ENCODE data around the gene EIPR1. TPM values are rescaled to one million over a fixed set of nuclear protein-coding genes. Genes with fewer than 3 reads are reported as not detected.

EIPR1 gene
- total and polyA plus RNA-seq, 2 donors from 2014 or later, result 28.2 to 37.8 TPM

- Histone ChIP-seq H3K27me3 (ENCODE audit: control insufficient read depth, insufficient read depth, low read length) (no peaks in the 10 kb centered on the region), H3K9me3 (ENCODE audit: control insufficient read depth in 2 of 3, insufficient read depth in 1 of 3, low read length in 3 of 3) (no peaks in the 10 kb centered on the region), H3K4me3 (ENCODE audit: low read length in 3 of 3) (no peak overlapping the region), H3K27ac (ENCODE audit: low read depth in 2 of 2, low read length in 2 of 2) (no peak overlapping the region), H3K36me3 (ENCODE audit: control insufficient read depth in 2 of 3, insufficient read depth in 3 of 3, low read length in 3 of 3) (no peaks in the 10 kb centered on the region), H3K9ac (ENCODE audit: low read length in 3 of 3) (no peak overlapping the region), H3K4me1 (ENCODE audit: control insufficient read depth in 2 of 3, insufficient read depth in 2 of 3, low read depth in 1 of 3, low read length in 3 of 3) (peaks cover 0 to 7% (median 0%) of the 10 kb centered on the region in 3 donors)
- peak in 1 of 5 donors; percentile 4 for DNase-seq
- TF ChIP-seq CTCF (IDR thresholded peaks at IDR 0.05; ENCODE audit: borderline replicate concordance, extremely low read depth, insufficient read depth), result no peak
- FAIRE-seq, result no peak
- intact Hi-C loops (cut with DNase I), result no loop called here
Measured at GRCh38 chr2:3301001-3301400, 76.6 kb downstream of the EIPR1 start.

GRCh38 chr2:3300224-3300995 is 77.2 kb downstream of the EIPR1 start:
- DNase-seq (peak in 1 of 5 donors; percentile 35), FAIRE-seq (no peak)
- Histone ChIP-seq H3K27me3 (ENCODE audit: control insufficient read depth, insufficient read depth, low read length) (no peaks in the 10 kb centered on the region), H3K9ac (ENCODE audit: low read length in 3 of 3) (no peak overlapping the region), H3K36me3 (ENCODE audit: control insufficient read depth in 2 of 3, insufficient read depth in 3 of 3, low read length in 3 of 3) (no peaks in the 10 kb centered on the region), H3K4me3 (ENCODE audit: low read length in 3 of 3) (no peak overlapping the region), H3K9me3 (ENCODE audit: control insufficient read depth in 2 of 3, insufficient read depth in 1 of 3, low read length in 3 of 3) (no peaks in the 10 kb centered on the region), H3K4me1 (ENCODE audit: control insufficient read depth in 2 of 3, insufficient read depth in 2 of 3, low read depth in 1 of 3, low read length in 3 of 3) (peaks cover 0 to 7% (median 0%) of the 10 kb centered on the region in 3 donors), H3K27ac (ENCODE audit: low read depth in 2 of 2, low read length in 2 of 2) (no peak overlapping the region)
- intact Hi-C loops (cut with DNase I), result no loop called here
- no peak for TF ChIP-seq CTCF (IDR thresholded peaks at IDR 0.05; ENCODE audit: borderline replicate concordance, extremely low read depth, insufficient read depth)

- no peaks in the 10 kb centered on the region for H3K9me3 ChIP-seq (ENCODE audit: control insufficient read depth in 2 of 3, insufficient read depth in 1 of 3, low read length in 3 of 3)
- no peak for TF ChIP-seq CTCF (IDR thresholded peaks at IDR 0.05; ENCODE audit: borderline replicate concordance, extremely low read depth, insufficient read depth)
- H3K27me3 ChIP-seq (ENCODE audit: control insufficient read depth, insufficient read depth, low read length), result no peaks in the 10 kb centered on the region
- peak in 2 of 5 donors; percentile 16 to 19 for DNase-seq
- H3K9ac ChIP-seq (ENCODE audit: low read length in 3 of 3), result no peak overlapping the region
- no peaks in the 10 kb centered on the region for H3K36me3 ChIP-seq (ENCODE audit: control insufficient read depth in 2 of 3, insufficient read depth in 3 of 3, low read length in 3 of 3)
- H3K4me3 ChIP-seq (ENCODE audit: low read length in 3 of 3), result no peak overlapping the region
- peaks cover 0 to 7% (median 0%) of the 10 kb centered on the region in 3 donors for H3K4me1 ChIP-seq (ENCODE audit: control insufficient read depth in 2 of 3, insufficient read depth in 2 of 3, low read depth in 1 of 3, low read length in 3 of 3)
- FAIRE-seq, result no peak
- intact Hi-C loops (cut with DNase I), result no loop called here
- H3K27ac ChIP-seq (ENCODE audit: low read depth in 2 of 2, low read length in 2 of 2), result no peak overlapping the region
Measured at GRCh38 chr2:3299703-3300102, 77.9 kb downstream of the EIPR1 start.

All from kidney (tissue), 14 donors.